ENCODE data around the gene PRELP.
"Not testable (repeated sequence)": the region's sequence is repeated elsewhere in the genome, so short reads cannot be mapped to it uniquely, and the experiment has no call there.

GRCh38 chr1:203447598-203447997 is 28.0 kb upstream of the PRELP start:
- not testable (repeated sequence) for TF ChIP-seq CTCF (IDR thresholded peaks at IDR 0.05; ENCODE audit: insufficient read depth, low read depth, low read length); EZH2 (IDR thresholded peaks at IDR 0.05; ENCODE audit: insufficient read depth, low read length)

All from astrocyte (in vitro differentiated cells and primary cell).